Ramos (cell line): ENCODE measurements around the gene LYPD4.
"Not testable (repeated sequence)": the region's sequence is repeated elsewhere in the genome, so short reads cannot be mapped to it uniquely, and the experiment has no call there.

ENCODE experiments used
- in situ Hi-C: fragments of 300-500 bp; cut with MboI; formaldehyde crosslinking; loops from one replicate; pipeline ENCODE4 v1.14.3; 2022; ENCODE audit warnings: low sequenced_read_pairs; ENCODE audit not compliant: unreplicated experiment

Gene LYPD4

GRCh38 chr19:41876847-41877832 is 32.7 kb upstream of the LYPD4 start, which contains the start of gene CD79A:
CD79A (plus strand) TSS chr19:41877279; CDS start chr19:41877305, 26 bp downstream.
- in situ Hi-C loops, result no loop called here

- in situ Hi-C loops, result not testable (repeated sequence)
These were observed 31.5 kb upstream of the LYPD4 start for GRCh38 chr19:41875973-41876372.

GRCh38 chr19:41872775-41873647 is 28.5 kb upstream of the LYPD4 start:
- in situ Hi-C loops, result loop anchor here (5.0 kb wide), 1 partner anchor 74 kb away; no protein-coding TSS in a partner anchor

GRCh38 chr19:41872384-41872774 is 27.9 kb upstream of the LYPD4 start:
- in situ Hi-C loops, result loop anchor here (5.0 kb wide), 1 partner anchor 75 kb away; no protein-coding TSS in a partner anchor

- in situ Hi-C loops, result loop anchor here (5.0 kb wide), 1 partner anchor 76 kb away; no protein-coding TSS in a partner anchor
These were observed 27.3 kb upstream of the LYPD4 start for GRCh38 chr19:41871573-41872383.

- in situ Hi-C loops, result loop anchor here (5.0 kb wide), 1 partner anchor 77 kb away; no protein-coding TSS in a partner anchor
These were observed 26.0 kb upstream of the LYPD4 start for GRCh38 chr19:41870401-41870873.

- in situ Hi-C loops, result no loop called here
These were observed 25.0 kb upstream of the LYPD4 start for GRCh38 chr19:41869374-41869955.

GRCh38 chr19:41868989-41869300 is 24.5 kb upstream of the LYPD4 start:
- in situ Hi-C loops, result no loop called here

GRCh38 chr19:41868120-41868988 is 23.9 kb upstream of the LYPD4 start:
- in situ Hi-C loops, result no loop called here

- in situ Hi-C loops, result no loop called here
These were observed 21.8 kb upstream of the LYPD4 start for GRCh38 chr19:41866284-41866683.

GRCh38 chr19:41864374-41864773 is 19.9 kb upstream of the LYPD4 start:
- in situ Hi-C loops, result no loop called here

- in situ Hi-C loops, result no loop called here
These were observed 18.9 kb upstream of the LYPD4 start for GRCh38 chr19:41863209-41863931.

- in situ Hi-C loops, result no loop called here
These were observed 18.0 kb upstream of the LYPD4 start for GRCh38 chr19:41862445-41862986.

- in situ Hi-C loops, result no loop called here
These were observed 17.4 kb upstream of the LYPD4 start for GRCh38 chr19:41861846-41862245.

- in situ Hi-C loops, result no loop called here
These were observed 16.8 kb upstream of the LYPD4 start for GRCh38 chr19:41861116-41861768.

GRCh38 chr19:41860419-41861115 is 16.1 kb upstream of the LYPD4 start:
- in situ Hi-C loops, result no loop called here
